Neural cell (in vitro differentiated cells): Measurements from ENCODE around the gene ZBTB21. TPM values are rescaled to one million over a fixed set of nuclear protein-coding genes. Genes with fewer than 3 reads are reported as not detected.

ENCODE experiments used
- H2AFZ ChIP-seq: fragments of 200-600, 300-800 bp; sonication (generic), shearing (Covaris generic); 2 replicates; pipeline ENCODE4 v1.6.0; 2014; ENCODE audit warnings: low read depth, mild to moderate bottlenecking, antibody characterized with exemption, low read length, moderate library complexity
- H3F3A ChIP-seq: fragments of 200-600 bp; shearing (Covaris generic); 2 replicates; pipeline ENCODE4 v1.6.1; 2016; ENCODE audit warnings: mild to moderate bottlenecking, moderate library complexity, mixed read lengths, antibody characterized with exemption, low read length; ENCODE audit not compliant: insufficient read depth, poor library complexity, severe bottlenecking
- H3K27ac ChIP-seq: fragments of 200-600, 300-800 bp; sonication (generic), shearing (Covaris generic); 2 replicates; pipeline ENCODE4 v1.5.1; 2014; ENCODE audit warnings: mild to moderate bottlenecking, low read length, moderate library complexity
- H3K27me3 ChIP-seq: fragments of 300-800, 200-600 bp; sonication (generic), shearing (Covaris generic); 2 replicates; pipeline ENCODE4 v1.6.0; 2014; ENCODE audit warnings: mild to moderate bottlenecking, low read depth, low read length, moderate library complexity; ENCODE audit not compliant: insufficient read depth
- H3K36me3 ChIP-seq: fragments of 300-800, 200-600 bp; sonication (generic), shearing (Covaris generic); 2 replicates; pipeline ENCODE4 v1.5.1; 2014; ENCODE audit warnings: mild to moderate bottlenecking, antibody characterized with exemption, low read length, moderate library complexity; ENCODE audit not compliant: insufficient read depth
- H3K4me2 ChIP-seq: fragments of 300-800, 200-600 bp; sonication (generic), shearing (Covaris generic); 2 replicates; pipeline ENCODE4 v1.6.0; 2014; ENCODE audit warnings: mild to moderate bottlenecking, low read length
- H3K4me3 ChIP-seq: fragments of 300-800, 200-600 bp; sonication (generic), shearing (Covaris generic); 2 replicates; pipeline ENCODE4 v1.5.1; 2014; ENCODE audit warnings: mild to moderate bottlenecking, low read length, moderate library complexity
- H3K79me2 ChIP-seq: fragments of 200-600 bp; shearing (Covaris generic); replicated peaks from 2 replicates; pipeline ENCODE4 v1.6.0; 2014; ENCODE audit warnings: mild to moderate bottlenecking, low read length, moderate library complexity; ENCODE audit not compliant: insufficient read depth
- H3K9ac ChIP-seq: fragments of 300-800, 200-600 bp; sonication (generic), shearing (Covaris generic); 2 replicates; pipeline ENCODE4 v1.6.1; 2016; ENCODE audit warnings: mild to moderate bottlenecking, low read length, mixed read lengths
- H3K9me2 ChIP-seq: fragments of 200-600 bp; shearing (Covaris generic); 2 replicates; pipeline ENCODE4 v1.6.1; 2016; ENCODE audit warnings: mild to moderate bottlenecking, low read length, mixed read lengths; ENCODE audit not compliant: insufficient read depth
- H3K9me3 ChIP-seq: fragments of 200-600, 300-800 bp; sonication (generic), shearing (Covaris generic); 2 replicates; pipeline ENCODE4 v1.6.1; 2016; ENCODE audit warnings: mild to moderate bottlenecking, mixed run types, low read length, moderate library complexity, mixed read lengths
- H4K20me1 ChIP-seq: fragments of 200-600 bp; shearing (Covaris generic); 2 replicates; pipeline ENCODE4 v1.6.1; 2016; ENCODE audit warnings: mild to moderate bottlenecking, mixed run types; ENCODE audit not compliant: insufficient read depth
- EP300 ChIP-seq: fragments of 450-650 bp; conservative IDR thresholded peaks from 2 replicates; pipeline ENCODE4 v1.6.1; 2014; ENCODE audit warnings: antibody characterized with exemption, mild to moderate bottlenecking, moderate library complexity; ENCODE audit not compliant: poor library complexity, severe bottlenecking
- EZH2 ChIP-seq: fragments of 200-600, 300-800 bp; shearing (Covaris generic), sonication (generic); IDR thresholded peaks from 2 replicates; pipeline ENCODE4 v1.6.1; 2014; ENCODE audit warnings: antibody characterized with exemption, low read length, borderline replicate concordance, mild to moderate bottlenecking; ENCODE audit not compliant: insufficient read depth, poor library complexity, severe bottlenecking
- MXI1 ChIP-seq: fragments of 450-650 bp; conservative IDR thresholded peaks from 2 replicates; pipeline ENCODE4 v1.6.1; 2014; ENCODE audit warnings: antibody characterized with exemption, mild to moderate bottlenecking; ENCODE audit not compliant: poor library complexity, severe bottlenecking
- POLR2AphosphoS5 ChIP-seq: IDR thresholded peaks from 2 replicates; pipeline ENCODE4 v1.6.1; 2012
- RAD21 ChIP-seq: fragments of 450-650 bp; conservative IDR thresholded peaks from 2 replicates; pipeline ENCODE4 v1.6.1; 2014; ENCODE audit warnings: antibody characterized with exemption, mild to moderate bottlenecking, moderate library complexity
- SMC3 ChIP-seq: fragments of 450-650 bp; conservative IDR thresholded peaks from 2 replicates; pipeline ENCODE4 v1.6.1; 2014; ENCODE audit warnings: antibody characterized with exemption, mild to moderate bottlenecking, moderate library complexity; ENCODE audit not compliant: poor library complexity
- TAF1 ChIP-seq: IDR thresholded peaks from 2 replicates; pipeline ENCODE4 v1.6.1; 2012; ENCODE audit warnings: low read depth
- polyA plus RNA-seq: library from polyadenylated mRNA; depleted of rRNA; stranded (reverse); fragments of >200 nt; gene quantifications from 2 replicates; pipeline ENCODE4 v1.2.3, GENCODE V29; 2014
- TF ChIP-seq, protein P1 (sequence below): IDR thresholded peaks from 2 replicates; pipeline ENCODE4 v1.6.1; 2012; ENCODE audit warnings: borderline replicate concordance
- TF ChIP-seq, protein P2 (sequence below): fragments of 450-650 bp; IDR thresholded peaks from 2 replicates; pipeline ENCODE4 v1.5.1; 2014; ENCODE audit warnings: antibody characterized with exemption, mild to moderate bottlenecking, moderate library complexity; ENCODE audit not compliant: poor library complexity, severe bottlenecking

Gene ZBTB21
- polyA plus RNA-seq, 1 donor from 2014 or later, result 8.0 TPM

DNA sequence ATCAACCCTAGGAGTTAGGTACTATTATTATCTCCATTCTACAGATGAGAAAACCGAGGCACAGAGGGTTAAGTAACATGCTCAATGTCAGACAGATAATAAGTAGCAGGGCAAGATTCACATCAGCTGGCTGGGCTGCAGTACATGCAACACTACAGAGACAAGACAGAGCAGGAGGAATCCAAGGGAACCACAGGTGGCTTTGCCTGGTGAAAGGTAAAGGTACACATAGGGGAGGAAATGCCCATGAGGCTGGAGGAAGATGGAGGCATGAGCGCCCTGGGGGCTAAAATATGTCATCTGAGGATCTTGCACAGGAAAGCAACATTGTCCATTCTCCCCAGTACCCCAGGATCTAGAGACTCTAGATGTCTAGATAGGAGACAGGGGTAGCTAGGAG lies 8.4 kb downstream of the ZBTB21 start:
- no peak overlapping the region for H3K4me2 ChIP-seq
- H4K20me1 ChIP-seq, result no peaks in the 10 kb centered on the region
- H3K27me3 ChIP-seq, result no peaks in the 10 kb centered on the region
- no peak overlapping the region for H2AFZ ChIP-seq
- H3K36me3 ChIP-seq, result peaks cover 10% of the 10 kb centered on the region
- no peak overlapping the region for H3K27ac ChIP-seq
- H3K9me2 ChIP-seq, result no peaks in the 10 kb centered on the region
- H3K9me3 ChIP-seq, result no peaks in the 10 kb centered on the region
- H3K79me2 ChIP-seq, result peaks cover 21% of the 10 kb centered on the region
- no peaks in the 10 kb centered on the region for H3F3A ChIP-seq
- H3K9ac ChIP-seq, result no peak overlapping the region
- H3K4me3 ChIP-seq, result no peak overlapping the region
- no peak for TF ChIP-seq EZH2
- TF ChIP-seq EP300, result no peak
- TF ChIP-seq MXI1, result no peak
- no peak for TF ChIP-seq SMC3
- TF ChIP-seq TAF1, result no peak
- TF ChIP-seq, protein P1, sequence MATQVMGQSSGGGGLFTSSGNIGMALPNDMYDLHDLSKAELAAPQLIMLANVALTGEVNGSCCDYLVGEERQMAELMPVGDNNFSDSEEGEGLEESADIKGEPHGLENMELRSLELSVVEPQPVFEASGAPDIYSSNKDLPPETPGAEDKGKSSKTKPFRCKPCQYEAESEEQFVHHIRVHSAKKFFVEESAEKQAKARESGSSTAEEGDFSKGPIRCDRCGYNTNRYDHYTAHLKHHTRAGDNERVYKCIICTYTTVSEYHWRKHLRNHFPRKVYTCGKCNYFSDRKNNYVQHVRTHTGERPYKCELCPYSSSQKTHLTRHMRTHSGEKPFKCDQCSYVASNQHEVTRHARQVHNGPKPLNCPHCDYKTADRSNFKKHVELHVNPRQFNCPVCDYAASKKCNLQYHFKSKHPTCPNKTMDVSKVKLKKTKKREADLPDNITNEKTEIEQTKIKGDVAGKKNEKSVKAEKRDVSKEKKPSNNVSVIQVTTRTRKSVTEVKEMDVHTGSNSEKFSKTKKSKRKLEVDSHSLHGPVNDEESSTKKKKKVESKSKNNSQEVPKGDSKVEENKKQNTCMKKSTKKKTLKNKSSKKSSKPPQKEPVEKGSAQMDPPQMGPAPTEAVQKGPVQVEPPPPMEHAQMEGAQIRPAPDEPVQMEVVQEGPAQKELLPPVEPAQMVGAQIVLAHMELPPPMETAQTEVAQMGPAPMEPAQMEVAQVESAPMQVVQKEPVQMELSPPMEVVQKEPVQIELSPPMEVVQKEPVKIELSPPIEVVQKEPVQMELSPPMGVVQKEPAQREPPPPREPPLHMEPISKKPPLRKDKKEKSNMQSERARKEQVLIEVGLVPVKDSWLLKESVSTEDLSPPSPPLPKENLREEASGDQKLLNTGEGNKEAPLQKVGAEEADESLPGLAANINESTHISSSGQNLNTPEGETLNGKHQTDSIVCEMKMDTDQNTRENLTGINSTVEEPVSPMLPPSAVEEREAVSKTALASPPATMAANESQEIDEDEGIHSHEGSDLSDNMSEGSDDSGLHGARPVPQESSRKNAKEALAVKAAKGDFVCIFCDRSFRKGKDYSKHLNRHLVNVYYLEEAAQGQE, result no peak
- no peak for TF ChIP-seq RAD21
- TF ChIP-seq, protein P2, sequence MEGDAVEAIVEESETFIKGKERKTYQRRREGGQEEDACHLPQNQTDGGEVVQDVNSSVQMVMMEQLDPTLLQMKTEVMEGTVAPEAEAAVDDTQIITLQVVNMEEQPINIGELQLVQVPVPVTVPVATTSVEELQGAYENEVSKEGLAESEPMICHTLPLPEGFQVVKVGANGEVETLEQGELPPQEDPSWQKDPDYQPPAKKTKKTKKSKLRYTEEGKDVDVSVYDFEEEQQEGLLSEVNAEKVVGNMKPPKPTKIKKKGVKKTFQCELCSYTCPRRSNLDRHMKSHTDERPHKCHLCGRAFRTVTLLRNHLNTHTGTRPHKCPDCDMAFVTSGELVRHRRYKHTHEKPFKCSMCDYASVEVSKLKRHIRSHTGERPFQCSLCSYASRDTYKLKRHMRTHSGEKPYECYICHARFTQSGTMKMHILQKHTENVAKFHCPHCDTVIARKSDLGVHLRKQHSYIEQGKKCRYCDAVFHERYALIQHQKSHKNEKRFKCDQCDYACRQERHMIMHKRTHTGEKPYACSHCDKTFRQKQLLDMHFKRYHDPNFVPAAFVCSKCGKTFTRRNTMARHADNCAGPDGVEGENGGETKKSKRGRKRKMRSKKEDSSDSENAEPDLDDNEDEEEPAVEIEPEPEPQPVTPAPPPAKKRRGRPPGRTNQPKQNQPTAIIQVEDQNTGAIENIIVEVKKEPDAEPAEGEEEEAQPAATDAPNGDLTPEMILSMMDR, result no peak
- TF ChIP-seq POLR2AphosphoS5, result no peak

DNA sequence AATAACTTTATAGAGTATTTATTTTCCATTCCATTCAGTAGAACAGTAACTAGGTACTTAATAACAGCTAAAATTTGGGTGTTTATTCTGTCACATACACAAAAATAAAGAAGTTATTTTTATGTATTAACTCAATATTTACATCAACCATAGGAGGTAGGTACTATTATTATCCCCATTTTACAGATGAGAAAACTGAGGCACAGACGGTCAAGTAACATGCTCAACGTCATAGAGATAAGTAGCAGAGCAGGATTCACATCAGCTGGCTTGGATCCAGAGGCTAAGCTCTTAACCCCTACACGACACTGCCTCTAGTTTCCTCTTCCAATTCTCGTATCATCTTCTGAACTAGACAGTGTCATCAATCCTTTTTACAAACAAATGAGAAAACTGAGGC lies 9.3 kb downstream of the ZBTB21 start:
- Histone ChIP-seq H3F3A (no peaks in the 10 kb centered on the region), H3K4me2 (no peak overlapping the region), H3K36me3 (peaks cover 10% of the 10 kb centered on the region), H2AFZ (no peak overlapping the region), H3K9me2 (no peaks in the 10 kb centered on the region), H4K20me1 (no peaks in the 10 kb centered on the region), H3K27me3 (no peaks in the 10 kb centered on the region), H3K9me3 (peaks cover 3% of the 10 kb centered on the region), H3K27ac (no peak overlapping the region), H3K4me3 (no peak overlapping the region), H3K79me2 (peaks cover 15% of the 10 kb centered on the region), H3K9ac (no peak overlapping the region)
- TF ChIP-seq TAF1 (no peak), RAD21 (no peak), EZH2 (no peak), SMC3 (no peak), POLR2AphosphoS5 (no peak), MXI1 (no peak), EP300 (no peak)
- TF ChIP-seq, protein P1, result no peak
- TF ChIP-seq, protein P2, result no peak
